KOPT-K1 (cell line): ENCODE measurements around the gene UBQLN2.
"Not testable (repeated sequence)": the region's sequence is repeated elsewhere in the genome, so short reads cannot be mapped to it uniquely, and the experiment has no call there.

ENCODE experiments used
- H3K27ac ChIP-seq: fragments of 200-600 bp; sonication (generic); 2 replicates; pipeline ENCODE4 v1.5.1; 2016; ENCODE audit warnings: antibody characterized with exemption, mild to moderate bottlenecking, low read depth, low read length; ENCODE audit not compliant: poor library complexity, severe bottlenecking
- H3K36me3 ChIP-seq: fragments of 200-600 bp; sonication (generic); 2 replicates; pipeline ENCODE4 v1.5.1; 2017; ENCODE audit warnings: antibody characterized with exemption, mild to moderate bottlenecking, low read length, moderate library complexity; ENCODE audit not compliant: insufficient read depth
- H3K9me3 ChIP-seq: fragments of 200-600 bp; sonication (generic); 2 replicates; pipeline ENCODE4 v1.5.1; 2017; ENCODE audit warnings: antibody characterized with exemption, low read length, mild to moderate bottlenecking; ENCODE audit not compliant: insufficient read depth, poor library complexity, severe bottlenecking

The UBQLN2 gene

GRCh38 chrX:56588397-56589188 lies 25.2 kb downstream of the UBQLN2 start:
- H3K36me3 ChIP-seq, result no peaks in the 10 kb centered on the region
- peaks cover 4% of the 10 kb centered on the region for H3K9me3 ChIP-seq
- no peak overlapping the region for H3K27ac ChIP-seq

DNA sequence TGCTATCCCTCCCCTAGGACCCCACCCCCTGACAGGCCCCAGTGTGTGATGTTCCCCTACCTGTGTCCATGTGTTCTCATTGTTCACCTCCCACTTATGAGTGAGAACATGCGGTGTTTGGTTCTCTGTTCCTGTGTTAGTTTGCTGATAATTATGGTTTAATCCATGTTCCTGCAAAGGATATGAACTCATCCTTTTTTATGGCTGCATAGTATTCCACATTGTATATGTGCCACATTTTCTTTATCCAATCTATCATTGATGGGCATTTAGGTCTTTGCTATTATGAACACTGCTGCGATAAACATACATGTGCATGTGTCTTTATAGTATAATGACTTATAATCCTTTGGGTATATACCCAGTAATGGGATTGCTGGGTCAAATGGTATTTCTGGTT lies 28.4 kb downstream of the UBQLN2 start:
- not testable (repeated sequence) for H3K9me3 ChIP-seq, H3K36me3 ChIP-seq

DNA sequence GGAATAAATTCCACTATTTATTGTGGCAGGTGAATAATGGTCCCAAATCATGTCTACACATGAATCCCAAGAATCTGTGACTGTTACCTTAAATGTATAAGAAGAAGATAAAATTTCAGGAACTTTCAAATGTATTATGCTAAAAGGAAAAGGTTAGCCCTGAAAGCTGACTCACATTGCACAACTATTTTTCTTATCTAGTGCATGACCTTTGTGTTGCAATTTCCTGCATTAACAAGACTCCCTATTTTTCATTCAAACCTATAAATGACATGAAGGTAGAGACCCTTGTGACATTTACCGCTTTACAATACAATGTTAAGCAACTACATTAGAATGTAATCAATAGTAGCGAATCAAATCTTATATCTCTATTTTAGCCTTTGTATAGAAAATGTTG lies 36.7 kb downstream of the UBQLN2 start:
- no peaks in the 10 kb centered on the region for H3K9me3 ChIP-seq
- no peak overlapping the region for H3K27ac ChIP-seq
- H3K36me3 ChIP-seq, result no peaks in the 10 kb centered on the region; the same call in 1 of the 2 replicates

More for the DNA sequence above, 28.4 kb downstream of the UBQLN2 start:
- not testable (repeated sequence) for H3K27ac ChIP-seq

DNA sequence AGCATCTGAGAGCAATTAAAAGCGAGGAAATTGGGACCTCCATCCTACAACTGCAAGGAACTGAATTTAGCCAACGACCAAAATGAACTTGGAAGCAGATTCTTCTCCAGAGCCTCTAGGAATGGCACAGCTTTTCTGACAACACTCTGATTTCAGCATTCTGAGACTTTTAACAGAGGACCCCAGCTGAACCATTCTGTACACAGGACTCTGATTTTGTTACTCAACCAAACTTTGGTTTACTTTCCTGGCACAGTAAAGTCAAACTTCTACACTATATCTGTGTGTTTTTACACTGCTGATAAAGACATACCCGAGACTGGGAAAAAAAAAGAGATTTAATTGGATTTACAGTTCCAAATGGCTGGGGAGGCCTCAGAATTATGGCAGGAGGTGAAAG lies 37.6 kb downstream of the UBQLN2 start:
- Histone ChIP-seq H3K9me3 (no peaks in the 10 kb centered on the region), H3K36me3 (no peaks in the 10 kb centered on the region; the same call in 1 of the 2 replicates), H3K27ac (no peak overlapping the region)

GRCh38 chrX:56615282-56615681 lies 51.9 kb downstream of the UBQLN2 start:
- H3K36me3 ChIP-seq, result no peaks in the 10 kb centered on the region
- H3K27ac ChIP-seq, result no peak overlapping the region
- H3K9me3 ChIP-seq, result no peaks in the 10 kb centered on the region
